Adrenal gland (tissue), 5 donors: ENCODE results near the gene INPP5A.

Experiments
- CTCF ChIP-seq, 6 experiments: fragments of 450-650 bp in 4 of 6; fragments of 200-600 bp in 2 of 6; sonication (generic) in 1 of 6; IDR thresholded peaks; 1 replicate in 5 of 6; 2 replicates in 1 of 6; pipeline versions ENCODE4 v1.5.1 to v1.8.0; 2016 to 2021; ENCODE audit warnings: antibody characterized with exemption in 6 of 6, mild to moderate bottlenecking in 2 of 6, moderate library complexity in 1 of 6
- POLR2A ChIP-seq, 2 donors: fragments of 450-650 bp; IDR thresholded peaks; one replicate each; pipeline ENCODE4 v1.6.1; 2017; ENCODE audit warnings: antibody characterized with exemption in 2 of 2, mild to moderate bottlenecking in 2 of 2, moderate library complexity in 1 of 2
- donor health status: DM: no; HTN: no; CAD: no.

- TF ChIP-seq CTCF (IDR thresholded peaks at IDR 0.05), result no peak
- no peak for TF ChIP-seq POLR2A (IDR thresholded peaks at IDR 0.05)
Observed at GRCh38 chr10:132816718-132817117, 279.1 kb downstream of the INPP5A start.
